Lung (tissue), 12 donors: ENCODE data around the gene SEC14L6. TPM values are rescaled to one million over a fixed set of nuclear protein-coding genes. Genes with fewer than 3 reads are reported as not detected.
"Not testable (repeated sequence)": the region's sequence is repeated elsewhere in the genome, so short reads cannot be mapped to it uniquely, and the experiment has no call there.

Source experiments
- ATAC-seq: fragments of 200-7000 bp; cut with Tn5 transposase; one replicate; pipeline ENCODE4 v1.9.1; 2020; ENCODE audit warnings: moderate number of reproducible peaks; ENCODE audit not compliant: insufficient read depth, low FRiP score
- DNase-seq, 3 donors: peaks; one replicate each; pipeline ENCODE4 v3.0.0-alpha.2; 2013 to 2017
- H3K27ac ChIP-seq, 2 donors: one replicate each; pipeline ENCODE4 v1.5.1; 2013; ENCODE audit warnings: mild to moderate bottlenecking in 2 of 2, moderate library complexity in 2 of 2, control low read depth in 1 of 2, inconsistent platforms in 1 of 2, low read depth in 1 of 2, low read length in 1 of 2
- H3K27me3 ChIP-seq, 3 donors: one replicate each; pipeline ENCODE4 v1.5.1; 2013; ENCODE audit warnings: low read length in 2 of 3; ENCODE audit not compliant: control insufficient read depth in 3 of 3, insufficient read depth in 3 of 3
- H3K36me3 ChIP-seq, 4 donors: one replicate each; pipeline ENCODE4 v1.5.1; 2013; ENCODE audit warnings: low read length in 4 of 4, mild to moderate bottlenecking in 1 of 4, moderate library complexity in 1 of 4; ENCODE audit not compliant: control insufficient read depth in 4 of 4, insufficient read depth in 4 of 4
- H3K4me1 ChIP-seq, 5 donors: one replicate each; pipeline ENCODE4 v1.5.1; 2013; ENCODE audit warnings: low read length in 5 of 5, mild to moderate bottlenecking in 2 of 5, moderate library complexity in 1 of 5; ENCODE audit not compliant: control insufficient read depth in 5 of 5, insufficient read depth in 5 of 5
- H3K4me3 ChIP-seq: one replicate; pipeline ENCODE4 v1.5.1; 2013; ENCODE audit warnings: mild to moderate bottlenecking, control low read depth, moderate library complexity
- H3K9ac ChIP-seq, 2 donors: one replicate each; pipeline ENCODE4 v1.5.1; 2013; ENCODE audit warnings: low read length in 2 of 2, control low read depth in 1 of 2; ENCODE audit not compliant: insufficient read depth in 1 of 2
- H3K9me3 ChIP-seq, 4 donors: one replicate each; pipeline ENCODE4 v1.5.1; 2013; ENCODE audit warnings: low read length in 3 of 4, mild to moderate bottlenecking in 1 of 4, moderate library complexity in 1 of 4; ENCODE audit not compliant: control insufficient read depth in 4 of 4, insufficient read depth in 3 of 4
- WGBS, 2 donors: extraction: QIAGEN DNeasy Blood & Tissue Kit; methylation state at CpG; one replicate each; pipeline ENCODE4 v1.1.7; 2013; 5-methylcytosine and 5-hydroxymethylcytosine counted together
- polyA plus RNA-seq, 2 donors: library from polyadenylated mRNA; stranded (reverse); fragments of 200-250 nt; gene quantifications; one replicate each; pipeline ENCODE4 v1.2.1, GENCODE V29; 2013
- total RNA-seq, 2 donors: library from RNA; depleted of rRNA in 1 of 2; stranded (reverse); fragments of >200 nt in 1 of 2; gene quantifications; one replicate each; pipeline ENCODE4 v1.2.1, GENCODE V29; 2014 to 2021
- TF ChIP-seq, protein P1 (sequence below): IDR thresholded peaks from 2 replicates; pipeline ENCODE4 v1.5.1; 2012; ENCODE audit warnings: mild to moderate bottlenecking; ENCODE audit errors: control extremely low read depth, extremely low read depth
- donor health status: control.
- donor health status: control.
- donor health status: Bipolar disorder and iron deficiency.
- donor health status: healthy.
- donor health status: DM: yes; HTN: yes; CAD: no.

SEC14L6 gene
- total and polyA plus RNA-seq, 4 donors, result 0.61 to 12.4 (median 3.6) TPM

DNA sequence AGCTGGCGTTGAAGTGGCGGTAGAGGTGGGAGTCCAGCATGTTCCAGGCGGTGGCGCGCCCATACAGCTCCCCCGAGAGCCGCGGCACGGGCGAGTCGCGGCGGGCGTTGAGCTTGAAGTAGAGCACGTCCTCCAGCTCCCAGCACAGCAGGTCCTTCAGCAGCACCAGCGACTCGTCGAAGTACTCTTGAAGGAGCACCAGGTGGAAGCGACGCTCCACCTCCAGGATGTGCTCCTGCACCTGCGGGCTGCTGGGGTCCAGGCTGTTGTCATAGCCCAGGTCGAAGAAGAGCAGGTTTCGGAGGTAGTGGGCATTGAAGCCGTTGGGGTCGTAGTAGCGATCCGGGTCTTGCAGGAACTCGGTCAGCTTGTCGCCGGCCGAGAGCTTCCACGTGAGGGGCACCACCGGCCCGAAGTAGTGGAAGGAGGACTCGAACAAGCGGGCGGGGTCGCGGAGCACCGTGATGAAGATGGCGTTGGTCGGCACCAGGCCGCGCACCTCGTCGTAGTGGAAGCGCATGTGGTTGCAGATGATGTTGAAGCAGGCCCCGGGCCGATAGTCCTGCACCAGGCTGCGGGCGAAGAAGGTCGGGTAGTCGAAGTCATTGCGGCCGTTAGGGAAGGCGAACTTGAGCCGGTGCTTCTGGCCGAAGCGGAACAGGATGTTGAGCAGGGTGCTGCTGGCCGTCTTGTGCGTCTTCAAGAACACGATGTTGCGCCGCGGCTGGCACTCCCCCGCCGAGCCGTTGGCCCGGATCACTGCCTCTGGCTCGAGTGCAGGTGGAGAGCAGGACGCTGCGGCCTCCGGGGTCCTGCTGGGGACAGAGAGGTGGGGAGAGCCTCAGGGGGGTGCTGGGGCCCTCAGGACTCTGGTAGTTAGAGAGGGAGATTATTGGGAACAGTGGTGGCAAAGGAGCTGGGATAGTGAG lies 9.0 kb upstream of the SEC14L6 start:
- H3K4me1 ChIP-seq, result no peaks in the 10 kb centered on the region
- H3K27ac ChIP-seq, result no peak overlapping the region
- H3K9ac ChIP-seq, result no peak overlapping the region
- 96 to 97% methylated on average over 69 to 73 of the region's 73 CpGs for WGBS, 2 donors
- no peak overlapping the region for H3K4me3 ChIP-seq
- ATAC-seq, result no peak
- H3K36me3 ChIP-seq, result no peaks in the 10 kb centered on the region
- no peaks in the 10 kb centered on the region for H3K27me3 ChIP-seq
- no peaks in the 10 kb centered on the region for H3K9me3 ChIP-seq
- TF ChIP-seq, protein P1, sequence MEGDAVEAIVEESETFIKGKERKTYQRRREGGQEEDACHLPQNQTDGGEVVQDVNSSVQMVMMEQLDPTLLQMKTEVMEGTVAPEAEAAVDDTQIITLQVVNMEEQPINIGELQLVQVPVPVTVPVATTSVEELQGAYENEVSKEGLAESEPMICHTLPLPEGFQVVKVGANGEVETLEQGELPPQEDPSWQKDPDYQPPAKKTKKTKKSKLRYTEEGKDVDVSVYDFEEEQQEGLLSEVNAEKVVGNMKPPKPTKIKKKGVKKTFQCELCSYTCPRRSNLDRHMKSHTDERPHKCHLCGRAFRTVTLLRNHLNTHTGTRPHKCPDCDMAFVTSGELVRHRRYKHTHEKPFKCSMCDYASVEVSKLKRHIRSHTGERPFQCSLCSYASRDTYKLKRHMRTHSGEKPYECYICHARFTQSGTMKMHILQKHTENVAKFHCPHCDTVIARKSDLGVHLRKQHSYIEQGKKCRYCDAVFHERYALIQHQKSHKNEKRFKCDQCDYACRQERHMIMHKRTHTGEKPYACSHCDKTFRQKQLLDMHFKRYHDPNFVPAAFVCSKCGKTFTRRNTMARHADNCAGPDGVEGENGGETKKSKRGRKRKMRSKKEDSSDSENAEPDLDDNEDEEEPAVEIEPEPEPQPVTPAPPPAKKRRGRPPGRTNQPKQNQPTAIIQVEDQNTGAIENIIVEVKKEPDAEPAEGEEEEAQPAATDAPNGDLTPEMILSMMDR, result no peak
- DNase-seq, result no peak

DNA sequence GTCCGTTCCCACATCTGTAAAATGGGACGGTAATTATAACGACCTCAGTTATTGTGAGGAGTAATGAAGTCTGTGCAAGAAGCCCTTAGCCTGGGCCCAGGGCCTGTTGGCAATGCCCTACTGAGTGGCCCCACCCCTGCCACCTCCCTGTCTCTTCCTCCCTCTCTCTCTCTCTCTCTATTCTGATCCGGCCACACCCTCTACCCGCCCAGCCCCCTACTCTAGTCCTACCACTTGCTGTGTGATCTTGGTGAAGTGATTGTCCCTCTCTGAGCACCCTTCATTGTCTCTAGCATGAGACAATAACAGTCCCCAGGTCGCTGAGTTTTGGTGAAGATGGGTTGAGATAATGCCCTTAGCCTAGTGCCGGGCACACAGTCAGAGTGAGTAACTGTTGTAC lies 7.4 kb upstream of the SEC14L6 start:
- no peaks in the 10 kb centered on the region for H3K27me3 ChIP-seq
- TF ChIP-seq, protein P1, result no peak
- DNase-seq (no peak), ATAC-seq (no peak)
- no peak overlapping the region for H3K9ac ChIP-seq
- 82 to 91% methylated on average over 7 of the region's 7 CpGs for WGBS, 2 donors
- H3K36me3 ChIP-seq, result no peaks in the 10 kb centered on the region
- no peaks in the 10 kb centered on the region for H3K4me1 ChIP-seq
- no peaks in the 10 kb centered on the region for H3K9me3 ChIP-seq
- H3K27ac ChIP-seq, result no peak overlapping the region
- H3K4me3 ChIP-seq, result no peak overlapping the region

DNA sequence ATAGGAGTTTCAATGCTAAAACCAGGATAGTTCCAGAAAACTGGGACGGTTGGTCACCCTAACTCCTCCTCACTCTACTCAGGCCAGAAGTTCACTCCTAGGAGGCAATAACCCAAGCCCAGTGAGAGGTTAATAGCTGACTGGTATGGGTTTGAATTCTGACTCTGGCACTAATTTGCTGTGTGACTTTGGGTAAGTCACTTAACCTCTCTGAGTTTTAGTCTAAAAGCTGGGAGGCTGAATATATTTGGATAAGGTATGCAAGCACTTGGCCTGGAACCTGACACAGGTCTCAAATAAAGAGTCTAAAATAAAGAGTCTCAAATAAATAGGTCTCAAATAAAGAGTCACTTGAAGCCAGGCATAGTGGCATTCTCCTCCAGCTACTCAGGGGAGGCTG lies 6.2 kb upstream of the SEC14L6 start:
- Histone ChIP-seq H3K4me3 (no peak overlapping the region), H3K36me3 (no peaks in the 10 kb centered on the region), H3K27me3 (no peaks in the 10 kb centered on the region), H3K9me3 (no peaks in the 10 kb centered on the region), H3K27ac (no peak overlapping the region), H3K9ac (no peak overlapping the region), H3K4me1 (no peaks in the 10 kb centered on the region)
- 2 to 52% methylated on average over 1 of the region's 1 CpG for WGBS, 2 donors
- no peak for ATAC-seq
- TF ChIP-seq, protein P1, result no peak
- no peak for DNase-seq

DNA sequence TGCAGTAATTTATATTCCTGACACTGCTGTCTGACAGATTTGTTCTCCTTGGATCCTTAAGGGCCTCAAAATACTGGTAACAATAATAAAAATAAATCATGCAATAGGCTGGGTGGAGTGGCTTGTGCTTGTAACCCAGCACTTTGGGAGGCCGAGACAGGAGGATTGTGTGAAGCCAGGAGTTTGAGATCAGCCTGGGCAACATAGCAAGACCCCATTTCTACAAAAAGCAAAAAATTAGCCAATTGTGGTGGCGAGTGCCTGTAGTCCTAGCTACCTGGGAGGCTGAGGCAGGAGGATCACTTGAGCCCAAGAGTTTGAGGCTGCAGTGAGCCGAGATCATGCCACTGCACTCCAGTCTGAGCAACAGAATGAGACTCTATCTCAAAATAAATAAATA lies 5.3 kb upstream of the SEC14L6 start:
- H3K27ac ChIP-seq, H3K4me1 ChIP-seq, H3K27me3 ChIP-seq, H3K4me3 ChIP-seq, H3K36me3 ChIP-seq, DNase-seq, H3K9me3 ChIP-seq, H3K9ac ChIP-seq, ATAC-seq: not testable (repeated sequence)
- WGBS, 2 donors, result 95 to 97% methylated on average over 3 of the region's 3 CpGs
